HUDEP-2 (cell line): ENCODE data around the gene SMIM12.

ENCODE experiments used
- DNase-seq, 76 experiments: peaks; one replicate each; lab custom pipeline; 2025; ENCODE audit not compliant: unreplicated experiment in 76 of 76; lab: John Stamatoyannopoulos, UW

Gene SMIM12

GRCh38 chr1:34859446-34860200 lies at the start of gene SMIM12:
TSS of gene SMIM12 (minus strand) at chr1:34859749. CDS start at chr1:34855977, 3,772 bp downstream.
- peak in 74 of 76 experiments; percentile 53 to 95 (median 88) for DNase-seq

GRCh38 chr1:34908369-34908768 lies 48.8 kb upstream of the SMIM12 start:
- no peak for DNase-seq

GRCh38 chr1:34907487-34908090 lies 48.0 kb upstream of the SMIM12 start:
- no peak for DNase-seq

GRCh38 chr1:34906756-34907155 lies 47.2 kb upstream of the SMIM12 start:
- DNase-seq, result no peak

GRCh38 chr1:34906222-34906621 lies 46.7 kb upstream of the SMIM12 start:
- no peak for DNase-seq

GRCh38 chr1:34905098-34905459 lies 45.5 kb upstream of the SMIM12 start:
- no peak for DNase-seq

GRCh38 chr1:34904236-34905097 lies 44.9 kb upstream of the SMIM12 start:
- no peak for DNase-seq

GRCh38 chr1:34901919-34902318 lies 42.4 kb upstream of the SMIM12 start:
- DNase-seq, result no peak

- no peak for DNase-seq
Measured at GRCh38 chr1:34900775-34901502, 41.4 kb upstream of the SMIM12 start.

- DNase-seq, result no peak
Measured at GRCh38 chr1:34899906-34900305, 40.4 kb upstream of the SMIM12 start.

- no peak for DNase-seq
Measured at GRCh38 chr1:34899471-34899870, 39.9 kb upstream of the SMIM12 start.

GRCh38 chr1:34898330-34898761 lies 38.8 kb upstream of the SMIM12 start:
- DNase-seq, result no peak

- DNase-seq, result no peak
Measured at GRCh38 chr1:34896612-34897011, 37.1 kb upstream of the SMIM12 start.

- no peak for DNase-seq
Measured at GRCh38 chr1:34889705-34890104, 30.2 kb upstream of the SMIM12 start.

GRCh38 chr1:34887593-34887992 lies 28.0 kb upstream of the SMIM12 start:
- DNase-seq, result no peak

- peak in 12 of 76 experiments; percentile 2 to 26 (median 10) for DNase-seq
Measured at GRCh38 chr1:34885405-34886247, 26.1 kb upstream of the SMIM12 start.

GRCh38 chr1:34884961-34885360 lies 25.4 kb upstream of the SMIM12 start:
- no peak for DNase-seq

- DNase-seq, result no peak
Measured at GRCh38 chr1:34884536-34884935, 25.0 kb upstream of the SMIM12 start.

GRCh38 chr1:34879230-34879629 lies 19.7 kb upstream of the SMIM12 start:
- DNase-seq, result no peak

- DNase-seq, result no peak
Measured at GRCh38 chr1:34876406-34876805, 16.9 kb upstream of the SMIM12 start.
